GM18520 (cell line): ENCODE data around the gene IRF8.
"Not testable (repeated sequence)": the region's sequence is repeated elsewhere in the genome, so short reads cannot be mapped to it uniquely, and the experiment has no call there.

ENCODE experiments used
- ATAC-seq: cut with Tn5 transposase; IDR thresholded peaks from one replicate; pipeline ENCODE4 v1.9.1; 2021; ENCODE audit not compliant: unreplicated experiment

IRF8 gene

GRCh38 chr16:85868495-85868894, 30.5 kb upstream of the IRF8 start:
- ATAC-seq, result no peak

GRCh38 chr16:85869206-85869605, 29.8 kb upstream of the IRF8 start:
- ATAC-seq, result no peak

DNA sequence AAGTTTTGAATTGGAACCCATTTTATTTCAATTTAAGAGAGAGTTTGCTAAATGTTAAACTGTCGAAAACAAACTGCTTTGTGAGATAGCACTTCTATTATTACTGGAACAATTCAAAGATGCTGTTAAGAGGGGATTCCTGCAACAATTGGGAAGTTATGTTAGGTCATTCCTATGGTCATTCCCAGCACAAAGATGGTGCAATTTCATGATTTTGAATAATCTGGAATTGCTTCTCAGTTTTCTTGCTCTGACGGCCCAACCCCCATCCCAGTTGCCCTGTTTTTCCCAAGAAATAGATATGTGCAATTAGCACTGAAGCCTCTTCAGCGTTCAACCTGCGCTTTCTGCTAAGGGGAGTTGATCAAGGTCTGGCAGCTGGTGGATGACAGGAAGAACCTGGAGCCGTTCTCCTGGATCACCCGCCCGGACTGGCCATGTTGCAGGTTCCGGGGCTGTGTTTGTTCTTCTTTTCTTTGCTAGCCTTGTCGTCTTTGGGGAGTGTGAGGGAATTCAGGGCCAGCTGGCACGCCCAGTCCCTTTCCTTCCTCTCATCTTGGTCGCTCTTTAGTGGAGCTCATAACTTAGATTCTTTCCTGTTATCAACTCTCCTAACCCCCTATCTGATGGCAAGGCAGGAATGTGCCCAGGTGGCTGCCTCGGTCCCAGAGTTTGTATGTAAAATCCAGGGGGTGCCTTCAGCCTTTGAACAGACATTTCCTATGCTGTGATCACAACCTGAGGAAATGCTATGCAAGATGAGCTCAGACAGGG, 29.0 kb upstream of the IRF8 start:
- ATAC-seq, result no peak

GRCh38 chr16:85871756-85872155, 27.2 kb upstream of the IRF8 start:
- no peak for ATAC-seq

DNA sequence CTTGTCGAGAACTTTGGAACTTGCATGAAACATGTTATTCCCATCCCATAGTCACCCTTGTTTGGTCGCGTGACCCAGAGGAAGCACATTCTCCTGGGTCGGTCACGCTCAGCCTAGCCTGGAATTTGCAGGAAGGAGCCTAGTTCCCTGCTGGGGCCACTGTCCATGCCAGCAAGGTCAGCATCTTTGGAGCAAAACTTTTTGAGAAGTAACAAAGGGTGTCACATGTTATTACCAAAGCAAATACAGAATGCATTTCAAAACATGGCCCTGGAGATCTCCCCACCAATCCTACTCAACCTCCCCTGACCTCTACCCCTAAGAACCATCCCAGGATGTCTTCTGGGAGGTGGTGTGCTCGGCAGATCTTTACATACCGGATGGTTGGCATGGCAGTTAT, 26.2 kb upstream of the IRF8 start:
- no peak for ATAC-seq

DNA sequence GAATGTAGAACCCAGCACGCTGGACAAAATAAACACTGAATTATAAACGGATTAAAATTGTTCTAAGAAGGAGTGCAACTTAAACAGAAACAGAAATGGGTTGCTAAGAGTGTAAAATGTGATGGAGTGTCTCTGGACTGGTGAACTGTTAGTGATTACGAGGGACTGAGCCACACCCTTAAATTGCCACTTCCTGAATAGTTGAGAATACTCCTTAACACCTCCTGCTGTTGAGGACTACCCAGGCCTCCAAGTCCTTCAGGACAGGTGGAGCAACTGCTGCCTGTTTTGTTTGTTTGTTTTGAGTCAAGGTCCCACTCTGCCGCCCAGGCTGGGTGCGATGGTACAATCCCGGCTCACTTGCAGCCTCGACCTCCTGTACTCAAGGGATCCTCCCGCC, 25.8 kb upstream of the IRF8 start:
- no peak for ATAC-seq

- ATAC-seq, result not testable (repeated sequence)
These were observed 24.9 kb upstream of the IRF8 start for GRCh38 chr16:85874031-85874430.

DNA sequence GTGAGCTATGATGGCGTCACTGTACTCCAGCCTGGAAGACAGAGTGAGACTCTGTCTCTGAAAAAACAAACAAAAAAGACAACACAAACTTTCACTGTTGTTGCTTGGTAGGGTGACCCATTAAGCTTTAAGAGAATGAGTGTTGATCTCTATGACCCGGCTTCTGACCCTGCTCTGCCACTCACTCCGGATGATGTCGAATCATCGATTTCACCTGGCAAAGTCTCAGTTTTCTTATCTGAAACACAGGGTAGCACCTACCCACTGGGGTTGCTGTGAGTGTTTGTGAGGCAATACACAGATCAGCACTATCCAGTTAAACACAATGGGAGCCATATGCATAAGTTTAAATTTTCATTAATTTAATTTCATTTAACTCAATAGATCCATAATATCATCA, 20.6 kb upstream of the IRF8 start:
- ATAC-seq, result no peak

- no peak for ATAC-seq
These were observed 20.1 kb upstream of the IRF8 start for GRCh38 chr16:85878875-85879274.

- no peak for ATAC-seq
These were observed 19.4 kb upstream of the IRF8 start for GRCh38 chr16:85879549-85879948.

DNA sequence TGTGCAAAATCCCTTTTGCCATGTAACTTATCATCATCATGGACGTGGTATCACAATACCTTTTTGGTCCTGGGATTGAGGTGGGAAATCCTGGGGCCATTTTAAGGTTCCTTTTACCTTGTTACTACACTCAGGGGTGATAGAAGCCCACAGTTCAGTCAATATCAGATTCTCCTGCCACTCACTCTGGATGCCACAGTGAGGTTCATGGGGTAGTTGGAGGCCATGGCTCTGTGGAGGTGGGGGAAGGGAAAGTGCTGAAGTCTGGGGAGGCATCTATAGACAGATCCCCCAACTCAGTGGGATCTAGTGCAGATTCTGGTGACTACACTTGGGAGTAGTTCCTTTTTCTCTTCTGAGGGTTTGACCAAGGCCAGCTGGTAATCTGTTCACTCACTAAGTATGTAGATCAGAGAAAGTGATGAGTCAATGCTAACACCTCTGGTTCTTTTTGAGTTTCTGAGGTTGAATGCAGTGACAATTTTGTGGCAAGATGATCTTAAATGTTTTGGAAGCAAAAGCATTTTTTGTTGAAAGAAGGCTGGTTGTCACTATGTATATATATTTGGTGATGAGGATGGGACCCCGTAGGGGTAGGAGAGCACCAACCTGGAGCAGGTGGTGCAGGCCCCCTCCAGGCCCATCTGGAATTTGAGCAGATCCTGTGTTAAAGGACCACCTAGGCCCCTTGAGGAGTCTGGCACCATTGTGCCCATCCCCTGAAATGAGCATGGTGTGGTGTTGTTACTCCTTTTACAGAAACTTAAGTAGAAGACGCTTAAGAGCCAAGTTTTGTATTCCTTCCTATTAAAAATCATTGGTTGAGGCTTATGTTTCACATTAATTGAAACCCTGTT, 18.8 kb upstream of the IRF8 start:
- peak; percentile 71 for ATAC-seq

GRCh38 chr16:85880861-85881260, 18.1 kb upstream of the IRF8 start:
- no peak for ATAC-seq

DNA sequence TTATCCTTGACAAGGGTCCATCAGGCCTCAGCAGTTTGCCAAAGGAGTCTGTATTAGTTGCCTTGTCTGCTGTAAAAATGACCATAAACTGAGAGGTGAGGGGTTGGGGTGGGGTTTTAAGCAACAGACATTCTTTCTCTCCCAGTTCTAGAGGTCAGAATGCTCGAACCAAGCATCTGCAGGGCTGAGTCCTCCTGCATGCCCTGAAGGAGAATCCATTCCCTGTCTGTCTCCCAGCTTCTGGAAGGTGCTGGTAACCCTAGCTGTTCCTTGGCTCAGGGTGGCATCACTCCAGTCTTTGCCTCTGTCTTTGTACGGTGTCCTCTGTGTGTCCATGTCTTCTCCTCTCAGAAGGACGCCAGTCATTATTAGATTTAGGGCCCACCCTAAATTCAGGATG, 17.5 kb upstream of the IRF8 start:
- ATAC-seq, result no peak

DNA sequence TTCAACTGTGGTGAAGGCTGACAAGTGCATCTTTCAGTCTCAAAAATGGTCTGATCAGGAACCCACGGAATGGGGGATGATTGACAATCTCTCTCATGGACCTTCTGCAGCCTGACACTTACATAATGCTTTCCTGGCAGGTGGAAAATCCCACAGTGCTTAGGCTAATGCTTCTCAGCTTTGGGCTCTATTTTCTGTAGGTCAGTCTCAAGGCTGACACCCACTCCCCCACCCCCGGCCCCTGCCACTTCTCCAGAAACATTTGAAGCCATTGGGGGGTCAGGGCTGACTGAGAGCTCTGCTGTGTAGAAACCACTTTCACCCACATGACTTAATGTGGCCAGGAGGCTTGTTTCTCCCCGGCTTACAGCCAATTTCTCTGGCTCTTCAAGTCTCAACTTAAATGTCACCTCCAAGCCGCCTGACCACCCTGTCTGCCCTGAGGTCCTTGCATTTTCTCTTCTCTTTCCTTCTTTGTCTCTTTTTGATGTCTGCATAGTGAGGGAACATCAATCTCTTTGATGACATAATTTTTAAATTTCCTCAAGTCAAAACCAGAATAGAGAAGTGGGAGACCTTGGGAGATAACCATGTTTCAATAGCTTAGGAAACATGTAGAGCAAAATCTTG, 16.7 kb upstream of the IRF8 start:
- no peak for ATAC-seq

GRCh38 chr16:85883813-85884212, 15.1 kb upstream of the IRF8 start:
- no peak for ATAC-seq

- ATAC-seq, result no peak
These were observed 14.0 kb upstream of the IRF8 start for GRCh38 chr16:85884808-85885463.

GRCh38 chr16:85885537-85885936, 13.4 kb upstream of the IRF8 start:
- ATAC-seq, result no peak

GRCh38 chr16:85888405-85889331, 10.3 kb upstream of the IRF8 start:
- peak; percentile 87 for ATAC-seq

- ATAC-seq, result no peak
These were observed 7.8 kb upstream of the IRF8 start for GRCh38 chr16:85891033-85891775.

- no peak for ATAC-seq
These were observed 7.2 kb upstream of the IRF8 start for GRCh38 chr16:85891776-85892166.
